Measurements from ENCODE around the gene FOXL3. TPM values are rescaled to one million over a fixed set of nuclear protein-coding genes. Genes with fewer than 3 reads are reported as not detected.

The FOXL3 gene
- polyA plus RNA-seq, 1 experiment: not detected

GRCh38 chr7:311131-311680 is 21.2 kb downstream of the FOXL3 start:
- ChIA-PET POLR2A (no interaction called here), CTCF (interaction anchor here (0.9 kb wide), 1 partner anchor 10 kb away, joined by 5 read pairs; no protein-coding TSS in a partner anchor)
- no peak for TF ChIP-seq CTCF (IDR thresholded peaks at IDR 0.05; ENCODE audit: insufficient read depth, low read depth, low read length)
- Histone ChIP-seq H3K4me3 (ENCODE audit: low read depth, low read length) (no peak overlapping the region), H3K36me3 (ENCODE audit: control insufficient read depth, insufficient read depth, low read length) (no peaks in the 10 kb centered on the region), H3K27me3 (ENCODE audit: control insufficient read depth, insufficient read depth, low read length) (peaks cover 20% of the 10 kb centered on the region)
- DNase-seq (ENCODE audit: low read depth): no peak

- TF ChIP-seq CTCF (IDR thresholded peaks at IDR 0.05; ENCODE audit: insufficient read depth, low read depth, low read length): no peak
- ChIA-PET CTCF (interaction anchor here (0.9 kb wide), 1 partner anchor 10 kb away, joined by 5 read pairs; no protein-coding TSS in a partner anchor), POLR2A (no interaction called here)
- peaks cover 20% of the 10 kb centered on the region for H3K27me3 ChIP-seq (ENCODE audit: control insufficient read depth, insufficient read depth, low read length)
- H3K4me3 ChIP-seq (ENCODE audit: low read depth, low read length): no peak overlapping the region
- H3K36me3 ChIP-seq (ENCODE audit: control insufficient read depth, insufficient read depth, low read length): no peaks in the 10 kb centered on the region
- no peak for DNase-seq (ENCODE audit: low read depth)
Measured at GRCh38 chr7:311796-312195, 21.8 kb downstream of the FOXL3 start.

GRCh38 chr7:312424-312823 is 22.5 kb downstream of the FOXL3 start:
- ChIA-PET CTCF (no interaction called here), POLR2A (no interaction called here)
- peaks cover 20% of the 10 kb centered on the region for H3K27me3 ChIP-seq (ENCODE audit: control insufficient read depth, insufficient read depth, low read length)
- no peaks in the 10 kb centered on the region for H3K36me3 ChIP-seq (ENCODE audit: control insufficient read depth, insufficient read depth, low read length)
- no peak for TF ChIP-seq CTCF (IDR thresholded peaks at IDR 0.05; ENCODE audit: insufficient read depth, low read depth, low read length)
- DNase-seq (ENCODE audit: low read depth): no peak
- H3K4me3 ChIP-seq (ENCODE audit: low read depth, low read length): no peak overlapping the region

GRCh38 chr7:314853-315252 is 24.9 kb downstream of the FOXL3 start:
- CTCF ChIA-PET: no interaction called here
- DNase-seq (ENCODE audit: low read depth): no peak
- no peaks in the 10 kb centered on the region for H3K36me3 ChIP-seq (ENCODE audit: control insufficient read depth, insufficient read depth, low read length)
- peaks cover 28% of the 10 kb centered on the region for H3K27me3 ChIP-seq (ENCODE audit: control insufficient read depth, insufficient read depth, low read length)
- POLR2A ChIA-PET: no interaction called here
- no peak for TF ChIP-seq CTCF (IDR thresholded peaks at IDR 0.05; ENCODE audit: insufficient read depth, low read depth, low read length)
- H3K4me3 ChIP-seq (ENCODE audit: low read depth, low read length): no peak overlapping the region

GRCh38 chr7:315516-316265 is 25.7 kb downstream of the FOXL3 start:
- TF ChIP-seq CTCF (IDR thresholded peaks at IDR 0.05; ENCODE audit: insufficient read depth, low read depth, low read length): no peak
- H3K36me3 ChIP-seq (ENCODE audit: control insufficient read depth, insufficient read depth, low read length): no peaks in the 10 kb centered on the region
- no peak overlapping the region for H3K4me3 ChIP-seq (ENCODE audit: low read depth, low read length)
- ChIA-PET POLR2A (no interaction called here), CTCF (interaction anchor here (0.9 to 1.7 kb wide), 2 partner anchors 9 to 11 kb away, joined by 4 to 5 read pairs; no protein-coding TSS in a partner anchor)
- no peak for DNase-seq (ENCODE audit: low read depth)
- H3K27me3 ChIP-seq (ENCODE audit: control insufficient read depth, insufficient read depth, low read length): peaks cover 28% of the 10 kb centered on the region
